MCF 10A (cell line): ENCODE data around the gene STPG3. TPM values are rescaled to one million over a fixed set of nuclear protein-coding genes. Genes with fewer than 3 reads are reported as not detected.

Source experiments
- BruUV-seq: library from RNA; stranded (reverse); fragments of 400-500 nt; replicated peaks from 2 replicates; lab custom pipeline; 2021; lab: Mats Ljungman, UMichigan
- CTCF ChIA-PET: fragments of 300-600 bp; sonication (Branson Sonifier 250); formaldehyde crosslinking; extraction: SDS; loops from one replicate; lab custom pipeline; 2021; ENCODE audit warnings: antibody characterized with exemption, inconsistent platforms; lab: Yijun Ruan, JAX
- POLR2A ChIA-PET: fragments of 300-600, 350-650 bp; sonication (Branson Sonifier 250); formaldehyde crosslinking; extraction: SDS; loops from one replicate; lab custom pipeline; 2020; ENCODE audit warnings: antibody characterized with exemption, inconsistent platforms; lab: Yijun Ruan, JAX
- DNase-seq: peaks from one replicate; pipeline ENCODE4 v3.0.0-alpha.2; 2018; ENCODE audit not compliant: unreplicated experiment
- H3K27ac Mint-ChIP-seq: one replicate; pipeline ENCODE4 v1.8.0; 2022; ENCODE audit warnings: mild to moderate bottlenecking, low read depth, mixed read lengths; ENCODE audit not compliant: unreplicated experiment
- H3K27me3 Mint-ChIP-seq: one replicate; pipeline ENCODE4 v1.8.0; 2022; ENCODE audit warnings: mixed read lengths; ENCODE audit not compliant: insufficient read depth, unreplicated experiment
- H3K36me3 Mint-ChIP-seq: one replicate; pipeline ENCODE4 v1.8.0; 2022; ENCODE audit warnings: mild to moderate bottlenecking, moderate library complexity, mixed read lengths; ENCODE audit not compliant: insufficient read depth, unreplicated experiment
- H3K4me1 Mint-ChIP-seq: one replicate; pipeline ENCODE4 v1.8.0; 2022; ENCODE audit warnings: mixed read lengths; ENCODE audit not compliant: insufficient read depth, unreplicated experiment
- H3K4me3 Mint-ChIP-seq: one replicate; pipeline ENCODE4 v1.8.0; 2022; ENCODE audit warnings: mild to moderate bottlenecking, moderate library complexity, mixed read lengths; ENCODE audit not compliant: unreplicated experiment
- H3K9me3 Mint-ChIP-seq: one replicate; pipeline ENCODE4 v1.8.0; 2022; ENCODE audit warnings: mixed read lengths; ENCODE audit not compliant: unreplicated experiment
- CTCF ChIP-seq: fragments of 200-600 bp; IDR thresholded peaks from one replicate; pipeline ENCODE4 v1.8.0; 2022; ENCODE audit warnings: antibody characterized with exemption, mild to moderate bottlenecking; ENCODE audit not compliant: unreplicated experiment
- intact Hi-C: fragments of 100-400 bp; cut with micrococcal nuclease; formaldehyde crosslinking; loops from 2 replicates; pipeline ENCODE4 v1.14.1; 2022
- total RNA-seq: library from RNA; stranded (reverse); gene quantifications from 2 replicates; pipeline ENCODE4 v1.2.3, GENCODE V29; 2022

The STPG3 gene
- total RNA-seq, 1 experiment from 2014 or later: not detected

GRCh38 chr9:137300567-137301080, 49.5 kb downstream of the STPG3 start:
- BruUV-seq: no TSS peak
- intact Hi-C loops: loop anchor here (5.0 kb wide), 1 partner anchor 122 kb away; the partner anchor contains the start of genes EXD3 and NOXA1
- H3K27me3 Mint-ChIP-seq: peaks cover 11% of the 10 kb centered on the region
- POLR2A ChIA-PET: no interaction called here
- DNase-seq: no peak
- TF ChIP-seq CTCF: no peak
- peak overlapping the region; percentile 74 for H3K4me3 Mint-ChIP-seq
- CTCF ChIA-PET: interaction anchor here (0.6 to 0.9 kb wide), 2 partner anchors 14 to 110 kb away, joined by 3 to 5 read pairs; no protein-coding TSS in a partner anchor
- no peak overlapping the region for H3K27ac Mint-ChIP-seq
- no peaks in the 10 kb centered on the region for H3K9me3 Mint-ChIP-seq
- H3K4me1 Mint-ChIP-seq: no peaks in the 10 kb centered on the region
- H3K36me3 Mint-ChIP-seq: peaks cover 5% of the 10 kb centered on the region

GRCh38 chr9:137301081-137301947, 50.2 kb downstream of the STPG3 start:
- peak; percentile 17 for TF ChIP-seq CTCF
- BruUV-seq: no TSS peak
- Mint-ChIP-seq H3K27me3 (peaks cover 8% of the 10 kb centered on the region), H3K4me3 (peak overlapping the region; percentile 74), H3K4me1 (no peaks in the 10 kb centered on the region), H3K27ac (no peak overlapping the region), H3K36me3 (peaks cover 5% of the 10 kb centered on the region), H3K9me3 (no peaks in the 10 kb centered on the region)
- ChIA-PET CTCF (interaction anchor here (0.6 to 1.1 kb wide), 2 partner anchors 82 to 109 kb away, joined by 3 read pairs; no protein-coding TSS in a partner anchor), POLR2A (interaction anchor here (0.8 to 1.4 kb wide), 2 partner anchors 10 to 181 kb away, joined by 5 to 6 read pairs; no protein-coding TSS in a partner anchor)
- peak; percentile 56 for DNase-seq
- intact Hi-C loops: loop anchor here (5.0 kb wide), 1 partner anchor 121 kb away; the partner anchor contains the start of genes EXD3 and NOXA1

- H3K27me3 Mint-ChIP-seq: peaks cover under 1% of the 10 kb centered on the region
- no peaks in the 10 kb centered on the region for H3K9me3 Mint-ChIP-seq
- BruUV-seq: no TSS peak
- intact Hi-C loops: loop anchor here (5.0 kb wide), 1 partner anchor 120 kb away; the partner anchor contains the start of genes EXD3 and NOXA1
- peak within 1 kb of the TSS; percentile 74 for H3K4me3 Mint-ChIP-seq
- ChIA-PET CTCF (interaction anchor here (0.5 to 1.1 kb wide), 3 partner anchors 16 to 273 kb away, joined by 3 read pairs; no protein-coding TSS in a partner anchor), POLR2A (interaction anchor here (0.6 to 1.4 kb wide), 2 partner anchors 9 to 57 kb away, joined by 3 to 6 read pairs; no protein-coding TSS in a partner anchor)
- no peaks in the 10 kb centered on the region for H3K4me1 Mint-ChIP-seq
- TF ChIP-seq CTCF: no peak
- peak; percentile 86 for DNase-seq
- H3K27ac Mint-ChIP-seq: no peak within 1 kb of the TSS
- H3K36me3 Mint-ChIP-seq: peaks cover 6% of the 10 kb centered on the region
Measured at GRCh38 chr9:137302118-137302448, 51.0 kb downstream of the STPG3 start, which contains the start of gene NRARP. Gene NRARP, minus strand, starts transcription at chr9:137302271. Its CDS starts 343 bp downstream, at chr9:137301928.
